HPDE6-E6E7 (cell line): ENCODE results near the gene MDK.
A peak's percentile ranks its signal among the peaks of the same experiment; 100 is the strongest.

ENCODE experiments used
- DNase-seq: peaks from one replicate; pipeline ENCODE4 v3.0.0; 2011; ENCODE audit warnings: missing footprints; ENCODE audit errors: extremely low spot score

Gene MDK

GRCh38 chr11:46381048-46381818 is at the start of gene MDK:
Gene MDK, plus strand, starts transcription at chr11:46381669. Its CDS starts 389 bp downstream, at chr11:46382058.
- no peak for DNase-seq

- DNase-seq, result no peak
Measured at GRCh38 chr11:46332093-46332567, 49.3 kb upstream of the MDK start.

GRCh38 chr11:46332568-46333393 is 48.7 kb upstream of the MDK start:
- DNase-seq, result no peak

GRCh38 chr11:46333394-46333947 is 48.0 kb upstream of the MDK start:
- DNase-seq, result no peak

- no peak for DNase-seq
Measured at GRCh38 chr11:46334211-46334610, 47.3 kb upstream of the MDK start.

- DNase-seq, result no peak
Measured at GRCh38 chr11:46335271-46335670, 46.2 kb upstream of the MDK start.

GRCh38 chr11:46335890-46336562 is 45.4 kb upstream of the MDK start:
- DNase-seq, result no peak

GRCh38 chr11:46336563-46337180 is 44.8 kb upstream of the MDK start:
- no peak for DNase-seq

GRCh38 chr11:46337626-46338345 is 43.7 kb upstream of the MDK start:
- DNase-seq, result no peak

- no peak for DNase-seq
Measured at GRCh38 chr11:46338636-46338987, 42.9 kb upstream of the MDK start.

- DNase-seq, result no peak
Measured at GRCh38 chr11:46338988-46339666, 42.3 kb upstream of the MDK start.

GRCh38 chr11:46339816-46340215 is 41.7 kb upstream of the MDK start:
- no peak for DNase-seq

GRCh38 chr11:46341454-46341853 is 40.0 kb upstream of the MDK start:
- DNase-seq, result no peak

- DNase-seq, result no peak
Measured at GRCh38 chr11:46342239-46342638, 39.2 kb upstream of the MDK start.

GRCh38 chr11:46343520-46343919 is 37.9 kb upstream of the MDK start:
- no peak for DNase-seq

GRCh38 chr11:46345131-46345597 is 36.3 kb upstream of the MDK start:
- peak; percentile 82 for DNase-seq

- no peak for DNase-seq
Measured at GRCh38 chr11:46345881-46346484, 35.5 kb upstream of the MDK start.

GRCh38 chr11:46346886-46347636 is 34.4 kb upstream of the MDK start, which contains the start of gene DGKZ:
Gene DGKZ, plus strand, starts transcription at chr11:46347463. Its CDS starts 197 bp downstream, at chr11:46347660.
- peak; percentile 76 for DNase-seq
